Smooth muscle cell (in vitro differentiated cells): ENCODE measurements around the gene PARP14. TPM values are rescaled to one million over a fixed set of nuclear protein-coding genes. Genes with fewer than 3 reads are reported as not detected.
"Not testable (repeated sequence)": the region's sequence is repeated elsewhere in the genome, so short reads cannot be mapped to it uniquely, and the experiment has no call there.

ENCODE experiments used
- DNase-seq: peaks from one replicate; lab custom pipeline; 2025; ENCODE audit not compliant: unreplicated experiment; lab: John Stamatoyannopoulos, UW
- H2AFZ ChIP-seq: fragments of 200-600 bp; sonication (generic); 2 replicates; pipeline ENCODE4 v1.6.0; 2016; ENCODE audit warnings: antibody characterized with exemption, low read depth, mild to moderate bottlenecking
- H3F3A ChIP-seq: fragments of 200-600 bp; sonication (generic); 2 replicates; pipeline ENCODE4 v1.6.0; 2017; ENCODE audit warnings: antibody characterized with exemption, low read depth
- H3K27ac ChIP-seq: fragments of 200-600 bp; sonication (generic); 2 replicates; pipeline ENCODE4 v1.5.1; 2016; ENCODE audit warnings: low read depth, mild to moderate bottlenecking
- H3K27me3 ChIP-seq: fragments of 200-600 bp; sonication (generic); 2 replicates; pipeline ENCODE4 v1.6.1; 2016; ENCODE audit warnings: low read depth, mild to moderate bottlenecking
- H3K36me3 ChIP-seq: fragments of 200-600 bp; sonication (generic); 2 replicates; pipeline ENCODE4 v1.5.1; 2016; ENCODE audit warnings: low read depth
- H3K4me1 ChIP-seq: fragments of 200-600 bp; sonication (generic); 2 replicates; pipeline ENCODE4 v1.5.1; 2016; ENCODE audit warnings: low read depth
- H3K4me2 ChIP-seq: fragments of 200-600 bp; sonication (generic); 2 replicates; pipeline ENCODE4 v1.6.0; 2016; ENCODE audit warnings: mild to moderate bottlenecking
- H3K4me3 ChIP-seq: fragments of 200-600 bp; sonication (generic); 2 replicates; pipeline ENCODE4 v1.5.1; 2016; ENCODE audit warnings: mild to moderate bottlenecking
- H3K79me2 ChIP-seq: fragments of 200-600 bp; sonication (generic); 2 replicates; pipeline ENCODE4 v1.6.0; 2016; ENCODE audit warnings: low read depth, mild to moderate bottlenecking
- H3K9ac ChIP-seq: fragments of 200-600 bp; sonication (generic); 2 replicates; pipeline ENCODE4 v1.6.0; 2016; ENCODE audit warnings: low read depth
- H3K9me3 ChIP-seq: fragments of 200-600 bp; sonication (generic); replicated peaks from 2 replicates; pipeline ENCODE4 v1.5.1; 2016; ENCODE audit warnings: low read depth
- H4K20me1 ChIP-seq: fragments of 200-600 bp; sonication (generic); 2 replicates; pipeline ENCODE4 v1.6.0; 2016; ENCODE audit warnings: low read depth
- CTCF ChIP-seq: fragments of 200-600 bp; sonication (generic); IDR thresholded peaks from 2 replicates; pipeline ENCODE4 v1.5.1; 2017; ENCODE audit warnings: borderline replicate concordance, mild to moderate bottlenecking, antibody characterized with exemption; ENCODE audit not compliant: insufficient read depth, poor library complexity, severe bottlenecking
- WGBS: methylation state at CpG from one replicate; pipeline ENCODE4 v1.1.7; 2016; ENCODE audit warnings: low lambda C conversion rate; 5-methylcytosine and 5-hydroxymethylcytosine counted together
- polyA plus RNA-seq: library from polyadenylated mRNA; unstranded; fragments of >200 nt; fragmentation: Nextera tagmentation; extraction: Ambion mirVana; gene quantifications from 2 replicates; pipeline ENCODE4 v1.2.1, GENCODE V29; 2016
- total RNA-seq: library from RNA; depleted of rRNA; stranded (reverse); fragments of >200 nt; gene quantifications from 2 replicates; pipeline ENCODE4 v1.2.3, GENCODE V29; 2014

PARP14 gene
- total and polyA plus RNA-seq, 2 experiments from 2014 or later = 2.8 to 14.5 TPM

DNA sequence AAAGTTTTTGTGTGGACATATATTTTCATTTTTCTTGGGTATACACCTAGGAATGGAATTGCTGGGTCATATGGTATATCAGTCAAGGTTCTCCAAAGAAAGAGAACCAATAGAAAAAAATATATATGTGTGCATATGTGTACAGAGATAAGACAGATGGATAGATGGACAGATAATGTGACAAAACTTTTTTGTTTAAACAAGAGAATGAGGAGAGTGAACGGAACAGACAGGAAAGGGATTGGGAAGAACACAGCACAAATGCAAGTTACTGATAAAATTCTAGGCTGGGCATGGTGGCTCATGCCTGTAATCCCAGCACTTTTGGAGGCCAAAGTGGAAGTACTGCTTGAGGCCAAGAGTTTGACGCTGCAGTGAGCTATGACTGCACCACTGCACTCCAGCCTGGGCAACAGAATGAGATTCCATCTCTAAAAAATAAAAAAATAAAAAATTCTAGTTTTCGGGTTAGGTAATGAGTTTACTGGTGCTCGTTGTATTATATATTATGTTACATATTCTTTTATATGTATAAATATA lies 63.0 kb downstream of the PARP14 start:
- Histone ChIP-seq H3K27ac (no peak overlapping the region), H3K27me3 (no peaks in the 10 kb centered on the region), H3K36me3 (no peaks in the 10 kb centered on the region), H3K4me3 (no peak overlapping the region), H3K79me2 (no peaks in the 10 kb centered on the region), H2AFZ (no peak overlapping the region), H3K9ac (no peak overlapping the region), H3K4me1 (peaks cover 2% of the 10 kb centered on the region), H3K4me2 (no peak overlapping the region), H4K20me1 (no peaks in the 10 kb centered on the region), H3F3A (no peaks in the 10 kb centered on the region), H3K9me3 (no peaks in the 10 kb centered on the region)
- no peak for TF ChIP-seq CTCF
- no peak for DNase-seq
- 100% methylated on average over 4 of the region's 4 CpGs for WGBS

DNA sequence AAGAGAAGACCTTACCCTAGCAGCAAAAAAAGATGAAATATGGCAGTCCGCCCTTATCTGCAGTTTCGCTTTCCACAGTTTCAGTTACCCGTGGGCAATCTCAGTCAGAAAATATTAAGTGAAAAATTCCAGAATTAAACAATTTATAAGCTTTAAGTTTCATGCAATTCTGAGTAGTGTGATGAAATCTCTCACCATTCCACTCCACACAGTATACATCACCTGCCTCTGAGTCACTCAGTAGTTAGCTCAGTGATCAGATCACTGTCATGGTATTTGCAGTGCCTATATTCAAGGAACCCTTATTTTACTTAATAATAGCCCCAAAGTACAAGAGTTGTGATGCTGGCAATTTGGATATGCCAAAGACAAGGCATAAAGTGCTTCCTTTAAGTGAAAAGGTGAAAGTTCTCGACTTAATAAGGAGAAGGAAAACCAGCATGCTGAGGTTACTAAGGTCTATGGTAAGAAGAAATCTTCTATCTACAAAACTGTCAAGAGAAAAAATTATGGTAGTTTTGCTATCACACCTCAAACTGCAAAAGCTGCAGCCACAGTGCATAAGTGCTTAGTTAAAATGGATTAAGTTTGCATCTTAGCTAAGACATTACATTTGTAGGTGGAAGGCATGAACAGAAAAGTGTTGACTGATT lies 64.9 kb downstream of the PARP14 start:
- H3K9ac ChIP-seq = no peak overlapping the region
- no peak for TF ChIP-seq CTCF

DNA sequence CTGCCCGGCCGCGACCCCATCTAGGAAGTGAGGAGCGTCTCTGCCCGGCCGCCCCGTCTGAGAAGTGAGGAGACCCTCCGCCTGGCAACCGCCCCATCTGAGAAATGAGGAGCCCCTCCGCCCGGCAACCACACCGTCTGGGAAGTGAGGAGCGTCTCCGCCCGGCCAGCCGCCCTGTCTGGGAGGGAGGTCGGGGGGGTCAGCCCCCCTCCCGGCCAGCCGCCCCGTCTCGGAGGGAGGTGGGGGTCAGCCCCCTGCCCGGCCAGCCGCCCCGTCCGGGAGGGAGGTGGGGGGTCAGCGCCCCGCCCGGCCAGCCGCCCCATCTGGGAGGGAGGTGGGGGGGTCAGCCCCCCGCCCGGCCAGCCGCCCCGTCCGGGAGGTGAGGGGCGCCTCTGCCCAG lies 66.7 kb downstream of the PARP14 start:
- H3K4me3 ChIP-seq, H3K79me2 ChIP-seq, DNase-seq, H3K9me3 ChIP-seq, H3K27ac ChIP-seq, H3K4me2 ChIP-seq, H3K9ac ChIP-seq, H3K27me3 ChIP-seq, H3K36me3 ChIP-seq, H3F3A ChIP-seq, H2AFZ ChIP-seq, H3K4me1 ChIP-seq, H4K20me1 ChIP-seq: not testable (repeated sequence)
- WGBS = 97% methylated on average over 10 of the region's 35 CpGs

More for the DNA sequence above, 64.9 kb downstream of the PARP14 start:
- 97% methylated on average over 4 of the region's 4 CpGs for WGBS
- Histone ChIP-seq H4K20me1 (no peaks in the 10 kb centered on the region), H3K4me2 (no peak overlapping the region), H3K36me3 (no peaks in the 10 kb centered on the region), H3K9me3 (no peaks in the 10 kb centered on the region), H3K79me2 (no peaks in the 10 kb centered on the region), H3F3A (no peaks in the 10 kb centered on the region), H2AFZ (no peak overlapping the region), H3K4me1 (peaks cover 2% of the 10 kb centered on the region), H3K27me3 (no peaks in the 10 kb centered on the region), H3K27ac (peak overlapping the region; percentile 52), H3K4me3 (no peak overlapping the region)
- DNase-seq = no peak

DNA sequence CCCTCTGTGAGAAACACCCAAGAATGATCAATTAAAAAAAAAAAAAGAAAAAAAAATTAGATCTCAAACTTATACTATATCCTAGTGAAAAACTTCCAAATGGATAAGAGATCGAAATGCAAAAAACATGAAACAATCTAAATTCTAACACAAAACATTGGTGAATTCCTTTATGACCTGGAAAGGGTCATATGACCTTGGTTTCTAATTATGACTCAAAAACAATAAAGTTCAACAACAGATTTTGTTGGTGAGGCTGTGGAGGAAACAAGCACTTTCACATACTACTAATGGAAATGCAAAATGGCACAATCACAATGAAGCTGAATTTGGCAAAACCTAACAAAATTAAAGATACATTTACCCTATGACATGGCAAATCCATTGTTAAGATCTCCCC lies 67.7 kb downstream of the PARP14 start:
- H3K4me2 ChIP-seq = no peak overlapping the region
- H3K4me1 ChIP-seq = peaks cover 2% of the 10 kb centered on the region
- 97% methylated on average over 1 of the region's 1 CpG for WGBS

More for the DNA sequence above, 67.7 kb downstream of the PARP14 start:
- no peak overlapping the region for H3K9ac ChIP-seq
- H4K20me1 ChIP-seq = no peaks in the 10 kb centered on the region
- no peak for TF ChIP-seq CTCF
- no peak overlapping the region for H3K27ac ChIP-seq
- H3K9me3 ChIP-seq = no peaks in the 10 kb centered on the region
- no peaks in the 10 kb centered on the region for H3K27me3 ChIP-seq
- no peaks in the 10 kb centered on the region for H3K36me3 ChIP-seq
- DNase-seq = no peak
- no peaks in the 10 kb centered on the region for H3F3A ChIP-seq
- H3K4me3 ChIP-seq = no peak overlapping the region
- H2AFZ ChIP-seq = no peak overlapping the region
- no peaks in the 10 kb centered on the region for H3K79me2 ChIP-seq
